ENCODE data around the gene ITPKC.

DNA sequence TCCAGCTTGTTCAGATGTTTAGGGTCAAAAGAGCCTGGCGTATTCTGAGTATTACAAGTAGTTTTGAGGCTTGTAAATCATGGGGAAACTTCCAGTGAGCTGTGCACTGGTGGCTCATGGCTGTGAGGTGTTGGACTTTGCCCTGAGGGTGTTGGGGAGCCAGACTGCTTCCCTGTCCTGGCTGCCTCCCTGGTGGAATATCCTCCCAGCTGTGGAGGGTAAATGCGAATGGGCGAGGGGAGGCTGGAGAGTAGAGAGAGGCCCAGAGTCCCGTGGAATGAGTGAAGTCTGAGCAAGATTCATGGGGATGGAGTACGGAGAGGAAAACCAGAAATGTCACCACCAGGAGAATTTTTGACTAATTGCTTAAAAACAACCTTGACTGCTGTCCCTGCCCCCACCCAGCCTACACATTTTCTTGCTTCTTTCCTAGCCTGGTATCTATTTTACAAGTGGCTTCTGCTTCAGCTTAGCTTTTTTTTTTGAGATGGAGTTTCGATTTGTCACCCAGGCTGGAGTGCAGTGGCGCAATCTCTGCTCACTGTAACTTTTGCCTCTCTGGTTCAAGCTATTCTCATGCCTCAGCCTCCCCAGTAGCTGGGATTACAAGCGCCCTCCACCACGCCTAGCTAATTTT lies 37.8 kb downstream of the ITPKC start:
- TF ChIP-seq, protein P1, sequence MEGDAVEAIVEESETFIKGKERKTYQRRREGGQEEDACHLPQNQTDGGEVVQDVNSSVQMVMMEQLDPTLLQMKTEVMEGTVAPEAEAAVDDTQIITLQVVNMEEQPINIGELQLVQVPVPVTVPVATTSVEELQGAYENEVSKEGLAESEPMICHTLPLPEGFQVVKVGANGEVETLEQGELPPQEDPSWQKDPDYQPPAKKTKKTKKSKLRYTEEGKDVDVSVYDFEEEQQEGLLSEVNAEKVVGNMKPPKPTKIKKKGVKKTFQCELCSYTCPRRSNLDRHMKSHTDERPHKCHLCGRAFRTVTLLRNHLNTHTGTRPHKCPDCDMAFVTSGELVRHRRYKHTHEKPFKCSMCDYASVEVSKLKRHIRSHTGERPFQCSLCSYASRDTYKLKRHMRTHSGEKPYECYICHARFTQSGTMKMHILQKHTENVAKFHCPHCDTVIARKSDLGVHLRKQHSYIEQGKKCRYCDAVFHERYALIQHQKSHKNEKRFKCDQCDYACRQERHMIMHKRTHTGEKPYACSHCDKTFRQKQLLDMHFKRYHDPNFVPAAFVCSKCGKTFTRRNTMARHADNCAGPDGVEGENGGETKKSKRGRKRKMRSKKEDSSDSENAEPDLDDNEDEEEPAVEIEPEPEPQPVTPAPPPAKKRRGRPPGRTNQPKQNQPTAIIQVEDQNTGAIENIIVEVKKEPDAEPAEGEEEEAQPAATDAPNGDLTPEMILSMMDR (IDR thresholded peaks at IDR 0.05; ENCODE audit: poor library complexity, severe bottlenecking), result no peak
- TF ChIP-seq POLR2AphosphoS5 (IDR thresholded peaks at IDR 0.05) (no peak), RAD21 (conservative IDR thresholded peaks at IDR 0.05) (no peak), EP300 (conservative IDR thresholded peaks at IDR 0.05; ENCODE audit: poor library complexity, severe bottlenecking) (no peak), SMC3 (conservative IDR thresholded peaks at IDR 0.05; ENCODE audit: poor library complexity) (no peak)

Measured in neural cell (in vitro differentiated cells).